Nephron progenitor cell (in vitro differentiated cells): ENCODE measurements around the gene ADAM10.
A peak's percentile ranks its signal among the peaks of the same experiment; 100 is the strongest.

Experiments used
- DNase-seq: peaks from one replicate; pipeline ENCODE4 v3.0.0; 2021
- H3K27ac Mint-ChIP-seq: 2 replicates; pipeline ENCODE4 v1.8.0; 2021; ENCODE audit warnings: mild to moderate bottlenecking, moderate library complexity, mixed read lengths
- H3K27me3 Mint-ChIP-seq: 2 replicates; pipeline ENCODE4 v1.8.0; 2021; ENCODE audit warnings: mild to moderate bottlenecking, low read depth, mixed read lengths; ENCODE audit not compliant: poor library complexity
- H3K36me3 Mint-ChIP-seq: 2 replicates; pipeline ENCODE4 v1.8.0; 2021; ENCODE audit warnings: low read depth, mixed read lengths
- H3K4me1 Mint-ChIP-seq: 2 replicates; pipeline ENCODE4 v1.8.0; 2021; ENCODE audit warnings: mixed read lengths
- H3K4me3 Mint-ChIP-seq: 2 replicates; pipeline ENCODE4 v1.8.0; 2021; ENCODE audit warnings: mild to moderate bottlenecking, moderate library complexity, mixed read lengths
- H3K9me3 Mint-ChIP-seq: 2 replicates; pipeline ENCODE4 v1.8.0; 2021; ENCODE audit warnings: mild to moderate bottlenecking, moderate library complexity, mixed read lengths
- TF ChIP-seq, protein P1 (sequence below): fragments of 200-600 bp; sonication (generic); IDR thresholded peaks from 2 replicates; pipeline ENCODE4 v1.5.0; 2021; ENCODE audit warnings: antibody characterized with exemption

Gene ADAM10

DNA sequence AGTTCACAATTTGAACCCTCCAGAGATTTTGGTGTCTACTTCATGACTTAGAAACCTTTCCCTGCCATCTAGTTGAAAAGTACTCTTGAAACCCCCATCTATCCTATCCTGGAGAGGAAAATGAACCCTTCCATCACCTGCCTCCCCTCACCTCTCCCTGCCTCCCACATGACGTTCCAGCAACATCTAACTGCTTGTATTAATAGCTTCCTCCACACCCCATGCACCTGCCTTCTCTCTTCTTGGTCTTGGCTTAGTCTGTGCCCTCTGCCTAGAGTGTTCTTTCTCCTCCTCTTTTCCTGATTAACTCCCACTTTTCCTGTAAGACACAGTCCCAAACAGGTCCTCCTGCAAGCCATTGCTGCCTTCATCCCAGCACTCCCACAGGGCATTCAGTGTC is 210.0 kb downstream of the ADAM10 start:
- Mint-ChIP-seq H3K27ac (peak overlapping the region; percentile 4), H3K36me3 (no peaks in the 10 kb centered on the region), H3K9me3 (no peaks in the 10 kb centered on the region), H3K27me3 (peaks cover 6% of the 10 kb centered on the region), H3K4me1 (peaks cover 50% of the 10 kb centered on the region), H3K4me3 (no peak overlapping the region)
- DNase-seq = no peak
- TF ChIP-seq, protein P1, sequence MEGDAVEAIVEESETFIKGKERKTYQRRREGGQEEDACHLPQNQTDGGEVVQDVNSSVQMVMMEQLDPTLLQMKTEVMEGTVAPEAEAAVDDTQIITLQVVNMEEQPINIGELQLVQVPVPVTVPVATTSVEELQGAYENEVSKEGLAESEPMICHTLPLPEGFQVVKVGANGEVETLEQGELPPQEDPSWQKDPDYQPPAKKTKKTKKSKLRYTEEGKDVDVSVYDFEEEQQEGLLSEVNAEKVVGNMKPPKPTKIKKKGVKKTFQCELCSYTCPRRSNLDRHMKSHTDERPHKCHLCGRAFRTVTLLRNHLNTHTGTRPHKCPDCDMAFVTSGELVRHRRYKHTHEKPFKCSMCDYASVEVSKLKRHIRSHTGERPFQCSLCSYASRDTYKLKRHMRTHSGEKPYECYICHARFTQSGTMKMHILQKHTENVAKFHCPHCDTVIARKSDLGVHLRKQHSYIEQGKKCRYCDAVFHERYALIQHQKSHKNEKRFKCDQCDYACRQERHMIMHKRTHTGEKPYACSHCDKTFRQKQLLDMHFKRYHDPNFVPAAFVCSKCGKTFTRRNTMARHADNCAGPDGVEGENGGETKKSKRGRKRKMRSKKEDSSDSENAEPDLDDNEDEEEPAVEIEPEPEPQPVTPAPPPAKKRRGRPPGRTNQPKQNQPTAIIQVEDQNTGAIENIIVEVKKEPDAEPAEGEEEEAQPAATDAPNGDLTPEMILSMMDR = no peak

DNA sequence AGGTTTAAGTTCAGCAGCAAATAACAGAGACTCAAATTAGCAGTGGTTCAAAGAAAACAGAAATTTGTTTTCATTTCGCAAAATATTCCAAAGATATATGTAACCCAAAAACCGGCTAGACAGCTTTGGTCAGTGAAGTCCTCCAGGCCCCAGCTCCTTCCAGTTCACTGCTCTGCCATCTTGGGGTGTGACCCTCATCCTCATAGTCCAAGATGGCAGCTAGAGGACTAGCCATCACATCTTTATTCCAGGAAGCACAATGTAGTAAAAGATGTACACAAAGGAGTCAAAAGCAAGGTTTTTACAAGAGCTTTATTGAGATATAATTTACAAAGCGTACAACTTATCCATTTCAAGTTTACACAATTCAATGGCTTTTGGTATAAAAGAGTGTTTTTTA is 210.6 kb downstream of the ADAM10 start:
- Mint-ChIP-seq H3K36me3 (no peaks in the 10 kb centered on the region), H3K4me3 (no peak overlapping the region), H3K27me3 (peaks cover 6% of the 10 kb centered on the region), H3K27ac (no peak overlapping the region), H3K9me3 (no peaks in the 10 kb centered on the region), H3K4me1 (peaks cover 50% of the 10 kb centered on the region)
- TF ChIP-seq, protein P1 = no peak
- no peak for DNase-seq
